Smooth muscle cell (in vitro differentiated cells): ENCODE data around the gene SARDH. TPM values are rescaled to one million over a fixed set of nuclear protein-coding genes. Genes with fewer than 3 reads are reported as not detected.

Source experiments
- DNase-seq: peaks from one replicate; lab custom pipeline; 2025; ENCODE audit not compliant: unreplicated experiment; lab: John Stamatoyannopoulos, UW
- H2AFZ ChIP-seq: fragments of 200-600 bp; sonication (generic); 2 replicates; pipeline ENCODE4 v1.6.0; 2016; ENCODE audit warnings: antibody characterized with exemption, low read depth, mild to moderate bottlenecking
- H3F3A ChIP-seq: fragments of 200-600 bp; sonication (generic); 2 replicates; pipeline ENCODE4 v1.6.0; 2017; ENCODE audit warnings: antibody characterized with exemption, low read depth
- H3K27ac ChIP-seq: fragments of 200-600 bp; sonication (generic); 2 replicates; pipeline ENCODE4 v1.5.1; 2016; ENCODE audit warnings: low read depth, mild to moderate bottlenecking
- H3K27me3 ChIP-seq: fragments of 200-600 bp; sonication (generic); 2 replicates; pipeline ENCODE4 v1.6.1; 2016; ENCODE audit warnings: low read depth, mild to moderate bottlenecking
- H3K36me3 ChIP-seq: fragments of 200-600 bp; sonication (generic); 2 replicates; pipeline ENCODE4 v1.5.1; 2016; ENCODE audit warnings: low read depth
- H3K4me1 ChIP-seq: fragments of 200-600 bp; sonication (generic); 2 replicates; pipeline ENCODE4 v1.5.1; 2016; ENCODE audit warnings: low read depth
- H3K4me2 ChIP-seq: fragments of 200-600 bp; sonication (generic); 2 replicates; pipeline ENCODE4 v1.6.0; 2016; ENCODE audit warnings: mild to moderate bottlenecking
- H3K4me3 ChIP-seq: fragments of 200-600 bp; sonication (generic); 2 replicates; pipeline ENCODE4 v1.5.1; 2016; ENCODE audit warnings: mild to moderate bottlenecking
- H3K79me2 ChIP-seq: fragments of 200-600 bp; sonication (generic); 2 replicates; pipeline ENCODE4 v1.6.0; 2016; ENCODE audit warnings: low read depth, mild to moderate bottlenecking
- H3K9ac ChIP-seq: fragments of 200-600 bp; sonication (generic); 2 replicates; pipeline ENCODE4 v1.6.0; 2016; ENCODE audit warnings: low read depth
- H3K9me3 ChIP-seq: fragments of 200-600 bp; sonication (generic); replicated peaks from 2 replicates; pipeline ENCODE4 v1.5.1; 2016; ENCODE audit warnings: low read depth
- H4K20me1 ChIP-seq: fragments of 200-600 bp; sonication (generic); 2 replicates; pipeline ENCODE4 v1.6.0; 2016; ENCODE audit warnings: low read depth
- CTCF ChIP-seq: fragments of 200-600 bp; sonication (generic); IDR thresholded peaks from 2 replicates; pipeline ENCODE4 v1.5.1; 2017; ENCODE audit warnings: borderline replicate concordance, mild to moderate bottlenecking, antibody characterized with exemption; ENCODE audit not compliant: insufficient read depth, poor library complexity, severe bottlenecking
- WGBS: methylation state at CpG from one replicate; pipeline ENCODE4 v1.1.7; 2016; ENCODE audit warnings: low lambda C conversion rate; 5-methylcytosine and 5-hydroxymethylcytosine counted together
- polyA plus RNA-seq: library from polyadenylated mRNA; unstranded; fragments of >200 nt; fragmentation: Nextera tagmentation; extraction: Ambion mirVana; gene quantifications from 2 replicates; pipeline ENCODE4 v1.2.1, GENCODE V29; 2016
- total RNA-seq: library from RNA; depleted of rRNA; stranded (reverse); fragments of >200 nt; gene quantifications from 2 replicates; pipeline ENCODE4 v1.2.3, GENCODE V29; 2014

Gene SARDH
- total and polyA plus RNA-seq, 2 experiments from 2014 or later, result 3.3 to 10.1 TPM

GRCh38 chr9:133779081-133779480 lies 40.9 kb upstream of the SARDH start:
- Histone ChIP-seq H3K27ac (no peak overlapping the region), H3K9me3 (no peaks in the 10 kb centered on the region), H3K27me3 (no peaks in the 10 kb centered on the region), H4K20me1 (peaks cover 14% of the 10 kb centered on the region), H3K4me2 (no peak overlapping the region), H3K36me3 (no peaks in the 10 kb centered on the region), H3K9ac (no peak overlapping the region), H2AFZ (no peak overlapping the region), H3K4me1 (no peaks in the 10 kb centered on the region), H3K4me3 (no peak overlapping the region), H3F3A (peaks cover 7% of the 10 kb centered on the region), H3K79me2 (no peaks in the 10 kb centered on the region)
- 85% methylated on average over 8 of the region's 8 CpGs for WGBS
- DNase-seq, result no peak
- no peak for TF ChIP-seq CTCF

GRCh38 chr9:133778336-133779013 lies 40.3 kb upstream of the SARDH start:
- Histone ChIP-seq H3K27me3 (no peaks in the 10 kb centered on the region), H3K79me2 (no peaks in the 10 kb centered on the region), H3K4me3 (no peak overlapping the region), H3F3A (peaks cover 7% of the 10 kb centered on the region), H3K9me3 (no peaks in the 10 kb centered on the region), H3K36me3 (no peaks in the 10 kb centered on the region), H3K4me1 (no peaks in the 10 kb centered on the region), H3K27ac (no peak overlapping the region), H3K4me2 (no peak overlapping the region), H4K20me1 (peaks cover 14% of the 10 kb centered on the region), H2AFZ (no peak overlapping the region), H3K9ac (no peak overlapping the region)
- TF ChIP-seq CTCF, result no peak
- 98% methylated on average over 20 of the region's 20 CpGs for WGBS
- no peak for DNase-seq

- Histone ChIP-seq H3K36me3 (no peaks in the 10 kb centered on the region), H3K79me2 (no peaks in the 10 kb centered on the region), H2AFZ (no peak overlapping the region), H3K27ac (no peak overlapping the region), H3F3A (peaks cover 4% of the 10 kb centered on the region), H3K9ac (no peak overlapping the region), H3K27me3 (no peaks in the 10 kb centered on the region), H3K4me2 (no peak overlapping the region), H3K9me3 (no peaks in the 10 kb centered on the region), H3K4me1 (no peaks in the 10 kb centered on the region), H4K20me1 (peaks cover 11% of the 10 kb centered on the region), H3K4me3 (no peak overlapping the region)
- 96% methylated on average over 14 of the region's 14 CpGs for WGBS
- no peak for DNase-seq
- TF ChIP-seq CTCF, result no peak
Measured at GRCh38 chr9:133777871-133778270, 39.7 kb upstream of the SARDH start.
